Subcutaneous abdominal adipose tissue (tissue), 5 donors: ENCODE measurements around the gene DNAJC4.
"Not testable (repeated sequence)": the region's sequence is repeated elsewhere in the genome, so short reads cannot be mapped to it uniquely, and the experiment has no call there.

ENCODE experiments used
- H3K27ac ChIP-seq: one replicate; pipeline ENCODE4 v1.7.0; 2013; ENCODE audit warnings: low read depth, mild to moderate bottlenecking, inconsistent platforms, low read length, moderate library complexity
- H3K27me3 ChIP-seq, 5 donors: one replicate each; pipeline ENCODE4 v1.7.0; 2013; ENCODE audit warnings: low read length in 5 of 5, inconsistent platforms in 1 of 5; ENCODE audit not compliant: control insufficient read depth in 5 of 5, insufficient read depth in 4 of 5
- H3K36me3 ChIP-seq, 5 donors: one replicate each; pipeline ENCODE4 v1.7.0; 2013; ENCODE audit warnings: low read length in 5 of 5; ENCODE audit not compliant: control insufficient read depth in 5 of 5, insufficient read depth in 5 of 5
- H3K4me1 ChIP-seq, 5 donors: one replicate each; pipeline ENCODE4 v1.7.0; 2013; ENCODE audit warnings: low read length in 5 of 5, mild to moderate bottlenecking in 3 of 5, moderate library complexity in 1 of 5; ENCODE audit not compliant: control insufficient read depth in 5 of 5, insufficient read depth in 5 of 5
- H3K4me3 ChIP-seq, 5 donors: one replicate each; pipeline ENCODE4 v1.7.0; 2013; ENCODE audit warnings: low read length in 5 of 5, low read depth in 1 of 5
- H3K9ac ChIP-seq, 5 donors: one replicate each; pipeline ENCODE4 v1.7.0; 2013; ENCODE audit warnings: low read length in 5 of 5, mild to moderate bottlenecking in 4 of 5, moderate library complexity in 3 of 5
- H3K9me3 ChIP-seq, 5 donors: one replicate each; pipeline ENCODE4 v1.7.0; 2013; ENCODE audit warnings: low read length in 5 of 5; ENCODE audit not compliant: control insufficient read depth in 5 of 5
- donor health status: healthy.
- donor health status: healthy.
- donor health status: healthy.
- donor health status: healthy.
- donor health status: healthy.

Gene DNAJC4

DNA sequence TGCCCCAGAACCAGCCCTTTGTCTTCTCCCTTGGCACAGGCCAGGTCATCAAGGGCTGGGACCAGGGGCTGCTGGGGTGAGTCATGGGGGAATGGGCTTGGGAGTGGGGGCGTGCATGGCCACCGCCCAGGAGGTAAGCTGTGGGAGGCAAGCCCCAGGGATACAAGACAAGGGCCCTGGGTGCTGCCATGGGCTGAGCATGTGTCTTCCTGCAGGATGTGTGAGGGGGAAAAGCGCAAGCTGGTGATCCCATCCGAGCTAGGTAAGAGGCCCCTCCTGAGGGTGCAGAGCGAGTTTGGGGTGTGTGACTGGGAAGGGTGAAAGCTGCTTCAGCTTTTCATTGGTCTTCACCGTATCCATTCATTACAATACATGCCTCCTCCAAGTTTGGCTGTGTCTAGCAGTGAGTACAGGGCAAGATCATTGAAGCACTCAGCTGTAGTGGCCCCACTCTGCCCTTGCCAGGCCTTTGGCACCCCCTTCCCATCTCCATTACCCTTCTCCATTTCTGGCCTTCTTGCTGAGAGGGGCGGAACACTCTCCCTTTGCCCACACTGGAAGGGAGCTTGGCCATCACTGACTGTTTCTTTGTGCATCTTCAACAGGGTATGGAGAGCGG lies 13.0 kb downstream of the DNAJC4 start:
- Histone ChIP-seq H3K36me3 (peaks cover 0 to 23% (median 20%) of the 10 kb centered on the region in 5 donors), H3K27ac (peak overlapping the region; percentile 54), H3K4me3 (no peak overlapping the region), H3K27me3 (peaks cover 0 to 7% (median 0%) of the 10 kb centered on the region in 5 donors), H3K9ac (peak overlapping the region in 1 of 5 donors; percentile 39), H3K9me3 (no peaks in the 10 kb centered on the region), H3K4me1 (peaks cover 10 to 70% (median 53%) of the 10 kb centered on the region in 5 donors)

DNA sequence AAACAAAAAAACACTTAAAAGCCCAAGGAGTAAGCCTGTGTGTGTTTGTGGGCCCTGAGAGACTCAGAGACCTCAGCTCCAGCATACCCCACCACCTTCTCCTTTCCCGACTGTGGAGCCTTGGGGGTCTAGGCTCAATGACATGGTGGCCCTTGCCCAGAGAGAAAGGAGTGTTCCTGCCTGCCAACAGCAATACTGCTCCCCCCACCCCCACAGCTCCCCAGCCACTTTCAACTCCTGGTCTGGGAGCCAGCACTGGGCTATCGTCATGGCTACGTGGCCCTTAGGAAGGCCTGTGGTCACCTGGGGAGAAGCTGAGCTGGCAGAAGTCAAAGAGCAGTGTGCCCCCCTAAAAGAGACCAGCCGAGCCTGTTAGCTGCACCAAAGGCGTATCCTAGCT lies 13.8 kb downstream of the DNAJC4 start:
- peaks cover 0 to 16% (median 12%) of the 10 kb centered on the region in 5 donors for H3K36me3 ChIP-seq
- H3K4me3 ChIP-seq = no peak overlapping the region
- H3K27ac ChIP-seq = peak overlapping the region; percentile 54
- H3K9me3 ChIP-seq = no peaks in the 10 kb centered on the region
- peaks cover 0 to 7% (median 0%) of the 10 kb centered on the region in 5 donors for H3K27me3 ChIP-seq
- no peak overlapping the region for H3K9ac ChIP-seq
- H3K4me1 ChIP-seq = peaks cover 10 to 70% (median 53%) of the 10 kb centered on the region in 5 donors

DNA sequence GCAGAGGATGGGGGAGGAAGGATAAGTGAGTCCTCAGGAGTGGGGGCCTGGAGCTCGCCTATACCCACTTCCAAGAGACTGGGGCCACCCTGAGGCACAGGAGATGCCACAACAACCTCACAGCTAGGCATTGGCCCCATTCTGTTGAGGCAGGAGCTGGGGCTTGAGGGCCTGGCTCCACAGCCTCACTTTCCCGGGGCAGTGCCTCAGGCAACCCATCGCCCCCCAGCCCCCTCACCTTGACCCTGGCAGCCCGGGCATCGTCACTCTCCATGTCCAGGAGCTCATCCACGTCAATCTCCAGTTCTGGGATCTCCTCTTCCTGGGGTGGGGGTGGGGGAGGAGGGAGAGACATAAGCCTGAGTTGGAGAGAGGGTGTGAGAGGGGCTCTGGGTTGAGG lies 14.6 kb downstream of the DNAJC4 start:
- Histone ChIP-seq H3K4me3 (peak overlapping the region; percentile 35 to 73 (median 68)), H3K9me3 (no peaks in the 10 kb centered on the region), H3K4me1 (peaks cover 10 to 65% (median 53%) of the 10 kb centered on the region in 5 donors), H3K36me3 (peaks cover 0 to 15% (median 11%) of the 10 kb centered on the region in 5 donors), H3K27me3 (peaks cover 0 to 7% (median 0%) of the 10 kb centered on the region in 5 donors), H3K27ac (peak overlapping the region; percentile 89), H3K9ac (peak overlapping the region in 4 of 5 donors; percentile 51 to 75 (median 57))

DNA sequence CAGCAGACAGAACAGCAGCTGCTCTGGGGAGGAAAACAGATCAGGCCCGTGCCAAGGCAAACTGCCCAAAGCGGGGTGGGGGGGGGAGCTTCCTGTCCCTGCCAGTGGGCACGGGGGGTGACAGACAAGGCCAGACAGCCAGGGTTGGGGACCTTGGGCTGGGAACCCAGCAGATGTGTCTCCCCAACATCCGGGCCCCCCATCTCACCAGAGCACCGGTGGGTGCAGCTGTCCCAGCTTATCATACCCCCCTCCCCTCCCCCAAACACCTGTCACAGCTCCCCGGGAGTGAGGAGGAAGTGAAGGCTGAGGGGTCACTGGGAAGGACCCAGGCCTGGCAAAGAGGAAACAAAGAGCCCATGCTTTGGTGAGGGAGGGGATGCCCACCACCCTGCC lies 15.1 kb downstream of the DNAJC4 start:
- Histone ChIP-seq H3K27me3 (peaks cover 0 to 7% (median 0%) of the 10 kb centered on the region in 5 donors), H3K4me3 (peak overlapping the region; percentile 56 to 73 (median 68)), H3K9ac (peak overlapping the region in 3 of 5 donors; percentile 54 to 75 (median 60)), H3K9me3 (no peaks in the 10 kb centered on the region), H3K4me1 (peaks cover 8 to 60% (median 50%) of the 10 kb centered on the region in 5 donors), H3K27ac (peak overlapping the region; percentile 89), H3K36me3 (peaks cover 0 to 15% (median 11%) of the 10 kb centered on the region in 5 donors)

DNA sequence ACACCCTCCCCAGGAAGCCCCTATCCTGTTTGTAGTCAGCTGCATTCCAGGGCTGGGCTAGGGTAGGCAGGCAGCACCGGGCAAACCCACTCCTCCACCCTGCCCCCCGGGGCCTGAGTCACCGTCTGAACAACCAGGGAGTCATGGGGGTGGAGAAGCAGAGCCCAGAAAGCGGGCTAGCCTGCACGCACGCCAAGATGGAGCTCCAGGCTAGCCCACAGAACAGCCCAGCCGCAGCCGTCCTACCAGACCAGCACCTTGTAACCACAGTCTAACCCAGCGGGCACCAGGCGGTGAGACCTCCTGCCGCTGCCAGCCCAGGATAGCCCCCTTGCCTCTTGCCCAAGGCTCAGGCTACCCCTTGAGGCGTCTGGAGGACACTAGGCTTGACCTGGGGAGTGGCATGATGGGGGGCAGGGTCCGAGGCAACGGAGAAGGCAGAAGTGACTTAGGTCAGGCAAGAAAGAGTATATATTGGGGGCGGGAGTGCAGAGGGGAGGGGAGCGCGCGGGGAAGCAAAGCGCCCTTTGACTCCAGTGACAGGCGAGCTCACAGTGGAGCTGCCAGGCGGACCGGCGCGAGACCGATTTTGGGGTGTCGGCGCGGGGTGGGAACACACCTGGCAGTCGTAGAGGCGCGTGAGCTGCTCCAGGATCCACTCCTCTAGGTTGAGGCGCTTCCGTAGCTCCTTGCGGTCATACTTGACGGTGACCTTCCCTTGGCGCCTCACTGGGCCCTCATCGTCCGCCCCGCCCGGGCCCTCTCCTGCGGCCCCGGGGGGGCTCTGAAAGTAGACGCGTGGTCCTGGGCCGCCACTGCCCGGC lies 15.7 kb downstream of the DNAJC4 start:
- peak overlapping the region; percentile 63 to 73 (median 72) for H3K4me3 ChIP-seq
- H3K27me3 ChIP-seq = peaks cover 0 to 2% (median 0%) of the 10 kb centered on the region in 5 donors
- H3K27ac ChIP-seq = peak overlapping the region; percentile 89
- H3K4me1 ChIP-seq = peaks cover 2 to 63% (median 54%) of the 10 kb centered on the region in 5 donors
- peaks cover 0 to 14% (median 11%) of the 10 kb centered on the region in 5 donors for H3K36me3 ChIP-seq
- H3K9ac ChIP-seq = peak overlapping the region in 4 of 5 donors; percentile 54 to 75 (median 62)
- no peaks in the 10 kb centered on the region for H3K9me3 ChIP-seq

DNA sequence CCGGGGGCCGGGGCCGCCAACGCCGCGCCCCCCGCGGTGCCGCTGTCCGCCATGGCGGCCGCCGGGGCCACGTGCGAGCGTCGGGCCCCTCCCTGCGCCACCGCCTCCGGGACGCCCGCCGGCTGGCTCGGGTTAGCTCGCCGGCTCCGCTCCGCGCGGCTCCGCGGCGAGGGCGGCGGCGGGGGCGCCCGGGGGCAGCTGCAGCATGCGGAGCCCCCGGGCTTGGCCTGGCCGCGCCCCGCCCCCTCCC lies 16.2 kb downstream of the DNAJC4 start:
- Histone ChIP-seq H3K4me3 (peak overlapping the region in 2 of 5 donors; percentile 68 to 73), H3K9ac (peak overlapping the region in 1 of 5 donors; percentile 60), H3K4me1 (peaks cover 2 to 65% (median 54%) of the 10 kb centered on the region in 5 donors), H3K36me3 (peaks cover 0 to 14% (median 11%) of the 10 kb centered on the region in 5 donors)
- not testable (repeated sequence) for H3K27ac ChIP-seq, H3K9me3 ChIP-seq, H3K27me3 ChIP-seq

DNA sequence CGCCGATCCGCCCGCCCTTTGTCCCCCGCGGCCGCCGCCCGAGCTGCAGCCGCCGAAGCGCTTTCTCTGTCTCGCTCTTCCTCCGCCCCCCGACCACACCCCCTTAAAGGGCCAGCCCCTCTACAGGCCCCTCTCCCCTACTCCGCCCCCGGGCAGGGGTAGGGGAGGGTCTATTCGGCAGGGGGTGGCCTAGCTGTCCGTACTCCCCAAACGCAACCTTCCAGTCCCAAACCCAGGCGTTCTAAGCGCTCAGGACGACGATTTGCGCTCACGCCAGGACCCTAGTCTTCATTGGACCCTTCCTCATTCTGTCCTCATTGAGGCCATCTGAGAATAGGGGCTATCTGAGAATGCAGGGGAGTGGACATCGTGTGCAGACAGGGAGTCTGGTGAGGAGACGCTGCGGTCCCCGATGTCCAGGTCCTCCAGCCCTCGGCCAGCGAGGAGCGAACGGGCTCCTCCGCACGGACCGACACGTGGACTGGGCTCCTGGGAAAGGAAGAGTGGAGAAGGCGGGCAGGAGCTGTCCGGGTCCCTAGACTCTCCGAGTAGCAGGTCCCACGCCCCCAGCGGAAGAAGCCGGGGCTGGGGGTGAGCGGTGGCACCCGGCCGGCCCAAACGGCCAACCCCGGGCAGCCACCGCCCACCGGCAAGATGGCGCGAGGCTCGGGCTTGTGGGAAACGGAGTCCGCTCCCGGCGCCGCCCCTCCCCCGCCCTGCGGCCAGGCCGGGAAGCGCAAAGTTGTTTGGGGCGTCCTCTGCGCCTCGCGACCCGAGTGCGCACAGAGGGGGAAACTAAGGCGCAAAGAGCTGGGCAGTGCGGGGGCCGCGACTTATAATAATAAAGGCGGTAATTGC lies 16.8 kb downstream of the DNAJC4 start, which contains the start of gene PPP1R14B:
PPP1R14B (minus strand) TSS at position 73 of the 858 bp plus-strand sequence. CDS start 270 bp downstream, outside the sequence.
- Histone ChIP-seq H3K9ac (peak within 1 kb of the TSS; percentile 65 to 91 (median 82)), H3K36me3 (peaks cover 0 to 14% (median 11%) of the 10 kb centered on the region in 5 donors), H3K9me3 (no peaks in the 10 kb centered on the region), H3K27me3 (no peaks in the 10 kb centered on the region), H3K27ac (peak within 1 kb of the TSS; percentile 94), H3K4me3 (peak within 1 kb of the TSS; percentile 76 to 92 (median 83)), H3K4me1 (peaks cover 2 to 65% (median 54%) of the 10 kb centered on the region in 5 donors)

DNA sequence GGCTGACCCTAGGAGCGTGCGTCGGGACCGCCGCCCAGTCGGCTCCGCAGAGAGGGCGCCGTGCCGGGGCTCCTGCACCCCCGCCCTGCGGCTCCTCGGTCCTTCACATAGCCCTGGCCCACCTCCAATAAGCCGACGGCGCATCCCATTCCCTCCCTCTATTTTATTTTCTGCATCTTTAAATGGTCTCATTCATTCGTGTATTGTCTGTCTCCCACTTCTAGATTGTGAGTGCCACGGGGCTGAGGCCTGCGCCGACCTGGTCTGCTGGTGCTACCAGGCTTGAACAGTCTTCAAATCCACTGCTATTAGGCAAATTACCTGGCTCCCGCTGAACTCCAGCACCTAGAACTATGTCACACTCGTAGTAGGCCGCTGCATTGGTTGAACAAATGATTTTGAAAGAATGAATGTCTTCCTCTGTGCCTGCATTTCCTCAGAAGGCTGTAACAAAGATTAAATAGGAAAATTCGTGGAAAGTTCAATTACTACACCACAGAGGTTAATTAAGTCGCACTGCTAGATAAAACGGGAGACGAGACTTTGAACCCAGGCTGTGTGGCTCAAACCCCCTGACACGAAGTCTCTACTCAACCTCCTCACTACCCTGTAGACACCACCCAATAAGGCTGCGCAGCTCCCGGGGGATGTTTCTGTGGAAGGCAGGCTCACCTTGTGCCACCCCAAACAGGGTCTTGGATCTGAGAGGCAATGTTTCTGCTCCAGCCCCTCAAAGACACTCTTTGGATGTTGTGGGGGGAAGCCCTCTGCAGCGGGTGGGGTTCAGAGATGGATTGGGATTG lies 17.6 kb downstream of the DNAJC4 start:
- no peaks in the 10 kb centered on the region for H3K27me3 ChIP-seq
- H3K27ac ChIP-seq = peak overlapping the region; percentile 94
- H3K4me3 ChIP-seq = peak overlapping the region in 4 of 5 donors; percentile 76 to 92 (median 87)
- no peaks in the 10 kb centered on the region for H3K9me3 ChIP-seq
- H3K9ac ChIP-seq = peak overlapping the region in 4 of 5 donors; percentile 26 to 91 (median 84)
- peaks cover 2 to 65% (median 54%) of the 10 kb centered on the region in 5 donors for H3K4me1 ChIP-seq
- peaks cover 0 to 14% (median 11%) of the 10 kb centered on the region in 5 donors for H3K36me3 ChIP-seq

DNA sequence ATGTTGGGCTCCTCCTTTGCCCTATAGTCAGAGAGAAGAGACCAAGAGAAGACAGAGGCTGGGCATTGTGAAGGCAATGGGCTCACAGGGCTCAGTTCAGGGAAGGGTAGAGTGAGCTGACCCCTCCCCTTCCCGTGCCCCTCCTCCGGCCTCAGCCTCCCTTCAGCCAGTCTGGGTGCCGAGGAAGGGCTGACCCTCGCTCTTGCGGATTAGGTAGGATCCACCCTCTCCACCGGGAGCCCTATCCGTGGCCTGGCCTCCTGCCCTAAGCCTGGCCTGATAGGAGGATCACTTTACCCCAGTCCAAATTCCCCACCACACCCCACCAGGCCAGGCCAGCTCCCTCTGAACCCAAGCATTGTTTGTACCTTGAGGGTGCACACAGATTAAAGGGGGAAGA lies 18.2 kb downstream of the DNAJC4 start:
- Histone ChIP-seq H3K4me1 (peaks cover 2 to 65% (median 55%) of the 10 kb centered on the region in 5 donors), H3K9me3 (no peaks in the 10 kb centered on the region), H3K9ac (no peak overlapping the region)

More for the DNA sequence above, 18.2 kb downstream of the DNAJC4 start:
- no peaks in the 10 kb centered on the region for H3K27me3 ChIP-seq
- no peak overlapping the region for H3K27ac ChIP-seq
- peaks cover 0 to 7% (median 7%) of the 10 kb centered on the region in 5 donors for H3K36me3 ChIP-seq
- no peak overlapping the region for H3K4me3 ChIP-seq
